ENCODE measurements around the gene FAR2.

- TF ChIP-seq CTCF (conservative IDR thresholded peaks at IDR 0.05) (no peak), ZFX (IDR thresholded peaks at IDR 0.05) (no peak)
These were observed 67.2 kb downstream of the FAR2 start for GRCh38 chr12:29216266-29216665.
